Measurements from ENCODE around the gene TIMM17A.

TIMM17A gene

GRCh38 chr1:202005958-202006357 lies 50.7 kb downstream of the TIMM17A start:
- Histone ChIP-seq H3K4me3 (replicated peaks; ENCODE audit: insufficient read depth, low read length) (no peak overlapping the region), H3K27me3 (ENCODE audit: insufficient read depth, poor library complexity, severe bottlenecking) (no peaks in the 10 kb centered on the region), H3K27ac (replicated peaks) (no peak overlapping the region)
- TF ChIP-seq, protein P1, sequence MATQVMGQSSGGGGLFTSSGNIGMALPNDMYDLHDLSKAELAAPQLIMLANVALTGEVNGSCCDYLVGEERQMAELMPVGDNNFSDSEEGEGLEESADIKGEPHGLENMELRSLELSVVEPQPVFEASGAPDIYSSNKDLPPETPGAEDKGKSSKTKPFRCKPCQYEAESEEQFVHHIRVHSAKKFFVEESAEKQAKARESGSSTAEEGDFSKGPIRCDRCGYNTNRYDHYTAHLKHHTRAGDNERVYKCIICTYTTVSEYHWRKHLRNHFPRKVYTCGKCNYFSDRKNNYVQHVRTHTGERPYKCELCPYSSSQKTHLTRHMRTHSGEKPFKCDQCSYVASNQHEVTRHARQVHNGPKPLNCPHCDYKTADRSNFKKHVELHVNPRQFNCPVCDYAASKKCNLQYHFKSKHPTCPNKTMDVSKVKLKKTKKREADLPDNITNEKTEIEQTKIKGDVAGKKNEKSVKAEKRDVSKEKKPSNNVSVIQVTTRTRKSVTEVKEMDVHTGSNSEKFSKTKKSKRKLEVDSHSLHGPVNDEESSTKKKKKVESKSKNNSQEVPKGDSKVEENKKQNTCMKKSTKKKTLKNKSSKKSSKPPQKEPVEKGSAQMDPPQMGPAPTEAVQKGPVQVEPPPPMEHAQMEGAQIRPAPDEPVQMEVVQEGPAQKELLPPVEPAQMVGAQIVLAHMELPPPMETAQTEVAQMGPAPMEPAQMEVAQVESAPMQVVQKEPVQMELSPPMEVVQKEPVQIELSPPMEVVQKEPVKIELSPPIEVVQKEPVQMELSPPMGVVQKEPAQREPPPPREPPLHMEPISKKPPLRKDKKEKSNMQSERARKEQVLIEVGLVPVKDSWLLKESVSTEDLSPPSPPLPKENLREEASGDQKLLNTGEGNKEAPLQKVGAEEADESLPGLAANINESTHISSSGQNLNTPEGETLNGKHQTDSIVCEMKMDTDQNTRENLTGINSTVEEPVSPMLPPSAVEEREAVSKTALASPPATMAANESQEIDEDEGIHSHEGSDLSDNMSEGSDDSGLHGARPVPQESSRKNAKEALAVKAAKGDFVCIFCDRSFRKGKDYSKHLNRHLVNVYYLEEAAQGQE (IDR thresholded peaks at IDR 0.05; ENCODE audit: insufficient replicate concordance, low read depth), result no peak
- TF ChIP-seq SPI1 (IDR thresholded peaks at IDR 0.05; ENCODE audit: borderline replicate concordance, low read depth) (no peak), POLR2AphosphoS5 (IDR thresholded peaks at IDR 0.05; ENCODE audit: low read depth) (no peak), GABPA (IDR thresholded peaks at IDR 0.05; ENCODE audit: low read depth) (no peak)
- TF ChIP-seq, protein P2, sequence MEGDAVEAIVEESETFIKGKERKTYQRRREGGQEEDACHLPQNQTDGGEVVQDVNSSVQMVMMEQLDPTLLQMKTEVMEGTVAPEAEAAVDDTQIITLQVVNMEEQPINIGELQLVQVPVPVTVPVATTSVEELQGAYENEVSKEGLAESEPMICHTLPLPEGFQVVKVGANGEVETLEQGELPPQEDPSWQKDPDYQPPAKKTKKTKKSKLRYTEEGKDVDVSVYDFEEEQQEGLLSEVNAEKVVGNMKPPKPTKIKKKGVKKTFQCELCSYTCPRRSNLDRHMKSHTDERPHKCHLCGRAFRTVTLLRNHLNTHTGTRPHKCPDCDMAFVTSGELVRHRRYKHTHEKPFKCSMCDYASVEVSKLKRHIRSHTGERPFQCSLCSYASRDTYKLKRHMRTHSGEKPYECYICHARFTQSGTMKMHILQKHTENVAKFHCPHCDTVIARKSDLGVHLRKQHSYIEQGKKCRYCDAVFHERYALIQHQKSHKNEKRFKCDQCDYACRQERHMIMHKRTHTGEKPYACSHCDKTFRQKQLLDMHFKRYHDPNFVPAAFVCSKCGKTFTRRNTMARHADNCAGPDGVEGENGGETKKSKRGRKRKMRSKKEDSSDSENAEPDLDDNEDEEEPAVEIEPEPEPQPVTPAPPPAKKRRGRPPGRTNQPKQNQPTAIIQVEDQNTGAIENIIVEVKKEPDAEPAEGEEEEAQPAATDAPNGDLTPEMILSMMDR (IDR thresholded peaks at IDR 0.05; ENCODE audit: insufficient read depth, low read length), result no peak
- DNase-seq (ENCODE audit: low read depth in 1 of 2, low spot score in 1 of 2), result no peak

- H3K27me3 ChIP-seq (ENCODE audit: insufficient read depth, poor library complexity, severe bottlenecking), result no peaks in the 10 kb centered on the region
- H3K27ac ChIP-seq (replicated peaks), result no peak overlapping the region
- no peak overlapping the region for H3K4me3 ChIP-seq (replicated peaks; ENCODE audit: insufficient read depth, low read length)
- TF ChIP-seq, protein P2 (IDR thresholded peaks at IDR 0.05; ENCODE audit: insufficient read depth, low read length), result no peak
- TF ChIP-seq, protein P1 (IDR thresholded peaks at IDR 0.05; ENCODE audit: insufficient replicate concordance, low read depth), result no peak
- TF ChIP-seq SPI1 (IDR thresholded peaks at IDR 0.05; ENCODE audit: borderline replicate concordance, low read depth), result no peak
- no peak for TF ChIP-seq POLR2AphosphoS5 (IDR thresholded peaks at IDR 0.05; ENCODE audit: low read depth)
- no peak for TF ChIP-seq GABPA (IDR thresholded peaks at IDR 0.05; ENCODE audit: low read depth)
- DNase-seq (ENCODE audit: low read depth in 1 of 2, low spot score in 1 of 2), result no peak
These were observed 52.0 kb downstream of the TIMM17A start for GRCh38 chr1:202007304-202007703.

DNA sequence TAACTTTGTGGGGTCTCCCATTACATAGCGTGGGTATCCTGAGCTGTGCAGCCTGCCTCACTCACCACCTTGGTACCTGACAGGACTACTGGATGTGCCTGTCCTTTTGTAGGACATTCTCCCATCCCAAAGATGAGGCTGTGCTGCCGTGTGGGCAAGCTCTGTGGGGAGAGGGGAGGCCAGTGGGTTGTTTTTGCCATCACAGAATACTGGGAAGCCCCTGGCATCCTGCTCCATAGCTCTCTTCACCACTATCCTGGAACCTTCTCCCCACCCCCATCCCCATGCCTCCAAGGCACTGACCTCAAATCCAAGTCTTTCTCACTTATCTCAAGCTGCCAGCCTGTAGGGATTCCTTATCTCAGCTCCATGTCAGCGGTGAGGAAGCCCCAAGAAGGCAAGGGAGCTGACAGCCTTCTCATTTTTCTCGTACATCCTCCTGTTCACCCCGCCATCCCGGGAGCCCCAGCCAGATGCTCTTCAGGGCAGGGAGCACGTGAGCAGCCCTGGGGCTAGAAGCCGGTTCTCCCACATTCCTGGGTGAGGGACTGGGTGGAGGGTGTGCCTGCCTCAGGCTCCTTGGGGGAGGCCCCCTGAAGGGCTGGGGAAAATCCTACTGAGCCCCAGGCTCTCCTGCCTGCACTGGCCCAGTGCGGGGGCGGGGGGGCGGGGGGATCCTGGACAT lies 52.6 kb downstream of the TIMM17A start:
- Histone ChIP-seq H3K4me3 (replicated peaks; ENCODE audit: insufficient read depth, low read length) (no peak overlapping the region), H3K27me3 (ENCODE audit: insufficient read depth, poor library complexity, severe bottlenecking) (no peaks in the 10 kb centered on the region), H3K27ac (replicated peaks) (no peak overlapping the region)
- TF ChIP-seq SPI1 (IDR thresholded peaks at IDR 0.05; ENCODE audit: borderline replicate concordance, low read depth), result no peak
- no peak for TF ChIP-seq GABPA (IDR thresholded peaks at IDR 0.05; ENCODE audit: low read depth)
- no peak for TF ChIP-seq POLR2AphosphoS5 (IDR thresholded peaks at IDR 0.05; ENCODE audit: low read depth)
- TF ChIP-seq, protein P1 (IDR thresholded peaks at IDR 0.05; ENCODE audit: insufficient replicate concordance, low read depth), result no peak
- TF ChIP-seq, protein P2 (IDR thresholded peaks at IDR 0.05; ENCODE audit: insufficient read depth, low read length), result no peak
- DNase-seq (ENCODE audit: low read depth in 1 of 2, low spot score in 1 of 2), result no peak

Data from HL-60 (cell line).